Ovary (tissue), 3 donors: ENCODE measurements around the gene EVL.

Experiments used
- POLR2A ChIP-seq: fragments of 450-650 bp; IDR thresholded peaks from one replicate; pipeline ENCODE4 v1.6.1; 2017; ENCODE audit warnings: antibody characterized with exemption, mild to moderate bottlenecking, moderate library complexity
- TF ChIP-seq, protein P1 (sequence below), 3 donors: fragments of 450-650 bp in 2 of 3; fragments of 200-600 bp in 1 of 3; IDR thresholded peaks; one replicate each; pipeline versions ENCODE4 v1.5.1 to v1.8.0; 2016 to 2022; ENCODE audit warnings: antibody characterized with exemption in 3 of 3, mild to moderate bottlenecking in 1 of 3
- donor health status: DM: no; HTN: no; CAD: no.

DNA sequence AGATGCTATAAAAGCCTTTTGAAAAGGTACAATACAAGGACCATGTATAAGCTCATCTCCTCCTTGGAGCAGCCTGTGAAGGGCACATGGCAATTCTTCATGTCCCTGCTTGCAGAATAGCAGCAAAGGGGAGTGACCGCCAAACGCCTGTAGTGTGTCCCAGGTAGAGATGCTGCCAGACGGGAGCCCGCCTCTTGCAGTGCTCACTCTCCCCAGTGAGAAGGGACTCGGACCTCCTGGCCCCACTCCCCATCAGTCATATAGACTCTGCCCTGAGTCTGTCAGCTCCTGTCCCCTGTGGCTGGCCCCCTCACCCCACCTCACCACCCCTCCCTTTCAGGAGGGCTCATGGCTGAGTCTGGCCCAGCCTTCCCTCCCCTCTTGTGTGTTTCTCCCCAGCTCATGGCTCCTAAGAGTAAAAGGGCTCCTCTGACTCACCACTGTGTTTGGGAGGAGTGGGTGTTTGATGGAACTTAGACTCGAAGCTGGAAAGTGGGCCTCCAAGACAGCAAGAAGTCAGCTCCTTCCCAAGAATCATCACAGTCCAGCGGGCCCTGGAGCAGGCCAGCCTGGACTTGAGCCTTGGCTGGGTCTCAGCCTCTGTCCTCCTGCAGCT, 53.3 kb downstream of the EVL start:
- TF ChIP-seq, protein P1, sequence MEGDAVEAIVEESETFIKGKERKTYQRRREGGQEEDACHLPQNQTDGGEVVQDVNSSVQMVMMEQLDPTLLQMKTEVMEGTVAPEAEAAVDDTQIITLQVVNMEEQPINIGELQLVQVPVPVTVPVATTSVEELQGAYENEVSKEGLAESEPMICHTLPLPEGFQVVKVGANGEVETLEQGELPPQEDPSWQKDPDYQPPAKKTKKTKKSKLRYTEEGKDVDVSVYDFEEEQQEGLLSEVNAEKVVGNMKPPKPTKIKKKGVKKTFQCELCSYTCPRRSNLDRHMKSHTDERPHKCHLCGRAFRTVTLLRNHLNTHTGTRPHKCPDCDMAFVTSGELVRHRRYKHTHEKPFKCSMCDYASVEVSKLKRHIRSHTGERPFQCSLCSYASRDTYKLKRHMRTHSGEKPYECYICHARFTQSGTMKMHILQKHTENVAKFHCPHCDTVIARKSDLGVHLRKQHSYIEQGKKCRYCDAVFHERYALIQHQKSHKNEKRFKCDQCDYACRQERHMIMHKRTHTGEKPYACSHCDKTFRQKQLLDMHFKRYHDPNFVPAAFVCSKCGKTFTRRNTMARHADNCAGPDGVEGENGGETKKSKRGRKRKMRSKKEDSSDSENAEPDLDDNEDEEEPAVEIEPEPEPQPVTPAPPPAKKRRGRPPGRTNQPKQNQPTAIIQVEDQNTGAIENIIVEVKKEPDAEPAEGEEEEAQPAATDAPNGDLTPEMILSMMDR (IDR thresholded peaks at IDR 0.05), result no peak
- no peak for TF ChIP-seq POLR2A
